Loucy (cell line): ENCODE data around the gene POLR2J2.
"Not testable (repeated sequence)": the region's sequence is repeated elsewhere in the genome, so short reads cannot be mapped to it uniquely, and the experiment has no call there.

Source experiments
- CTCF ChIP-seq: fragments of 200-600 bp; sonication (generic); conservative IDR thresholded peaks from 2 replicates; pipeline ENCODE4 v1.5.1; 2014; ENCODE audit warnings: mild to moderate bottlenecking, antibody characterized with exemption, low read length
- EZH2phosphoT487 ChIP-seq: fragments of 200-600 bp; IDR thresholded peaks from 2 replicates; pipeline ENCODE4 v1.6.1; 2018; ENCODE audit warnings: antibody characterized with exemption, mild to moderate bottlenecking, moderate library complexity, borderline replicate concordance

- TF ChIP-seq CTCF, EZH2phosphoT487: not testable (repeated sequence)
Measured at GRCh38 chr7:102718491-102718890, 47.0 kb upstream of the POLR2J2 start.
